Kidney (tissue), 14 donors: Measurements from ENCODE around the gene TCEA3. TPM values are rescaled to one million over a fixed set of nuclear protein-coding genes. Genes with fewer than 3 reads are reported as not detected.
A peak's percentile ranks its signal among the peaks of the same experiment; 100 is the strongest.

Source experiments
- DNase-seq, 5 donors: peaks; one replicate each; pipeline ENCODE4 v3.0.0-alpha.2; 2013 to 2020
- FAIRE-seq: peaks from 2 replicates; lab custom pipeline; 2012; peaks lifted over from hg19 to GRCh38; lab: Jason Lieb, UNC
- H3K27ac ChIP-seq, 2 donors: one replicate each; pipeline ENCODE4 v1.7.0; 2013; ENCODE audit warnings: low read depth in 2 of 2, low read length in 2 of 2, inconsistent platforms in 1 of 2
- H3K27me3 ChIP-seq: one replicate; pipeline ENCODE4 v1.7.1; 2013; ENCODE audit warnings: low read length, inconsistent platforms; ENCODE audit not compliant: control insufficient read depth, insufficient read depth
- H3K36me3 ChIP-seq, 3 donors: one replicate each; pipeline versions ENCODE4 v1.7.0 to v1.7.1; 2013; ENCODE audit warnings: low read length in 3 of 3, control low read depth in 1 of 3, inconsistent platforms in 1 of 3; ENCODE audit not compliant: insufficient read depth in 3 of 3, control insufficient read depth in 2 of 3
- H3K4me1 ChIP-seq, 3 donors: one replicate each; pipeline versions ENCODE4 v1.7.0 to v1.7.1; 2013; ENCODE audit warnings: low read length in 3 of 3, inconsistent platforms in 1 of 3, low read depth in 1 of 3; ENCODE audit not compliant: control insufficient read depth in 2 of 3, insufficient read depth in 2 of 3
- H3K4me3 ChIP-seq, 3 donors: one replicate each; pipeline versions ENCODE4 v1.7.0 to v1.8.1; 2013; ENCODE audit warnings: low read length in 3 of 3, control low read depth in 1 of 3, inconsistent platforms in 1 of 3
- H3K9ac ChIP-seq, 3 donors: one replicate each; pipeline versions ENCODE4 v1.7.0 to v1.7.1; 2013; ENCODE audit warnings: low read length in 3 of 3, control low read depth in 1 of 3, inconsistent platforms in 1 of 3
- H3K9me3 ChIP-seq, 3 donors: one replicate each; pipeline versions ENCODE4 v1.7.0 to v1.7.1; 2013; ENCODE audit warnings: low read length in 3 of 3, control low read depth in 1 of 3, inconsistent platforms in 1 of 3; ENCODE audit not compliant: control insufficient read depth in 2 of 3, insufficient read depth in 1 of 3
- intact Hi-C: fragments of 100-400 bp; cut with DNase I; formaldehyde crosslinking; loops from one replicate; pipeline ENCODE4 v1.11.1; 2022
- polyA plus RNA-seq: library from polyadenylated mRNA; stranded (reverse); fragments of 350-450 nt; fragmentation: Illumina TruSeq; extraction: RNeasy Lipid Tissue Mini Kit (QIAGEN cat#74804); gene quantifications from one replicate; pipeline ENCODE4 v1.2.3, GENCODE V29; 2014; ENCODE audit warnings: low read depth, low replicate concordance; ENCODE audit not compliant: insufficient read depth
- total RNA-seq: library from RNA; stranded (reverse); fragmentation: NEBNext Ultra II Directional; extraction: Animal tissue kit (Norgen Biotek cat#: 25700); gene quantifications from one replicate; pipeline ENCODE4 v1.2.1, GENCODE V29; 2021
- TF ChIP-seq, protein P1 (sequence below): IDR thresholded peaks from 3 replicates; pipeline ENCODE4 v1.5.1; 2012; ENCODE audit warnings: mild to moderate bottlenecking, moderate library complexity, borderline replicate concordance; ENCODE audit not compliant: insufficient read depth; ENCODE audit errors: extremely low read depth
- donor health status: control.
- donor health status: control.
- donor health status: control.
- donor health status: control.
- donor health status: control.
- donor health status: DM: yes; HTN: yes; CAD: no.
- donor health status: Normal renal cell carcinoma (clear cell type).

Gene TCEA3
- total and polyA plus RNA-seq, 2 donors from 2014 or later = 46.3 to 93.2 TPM

DNA sequence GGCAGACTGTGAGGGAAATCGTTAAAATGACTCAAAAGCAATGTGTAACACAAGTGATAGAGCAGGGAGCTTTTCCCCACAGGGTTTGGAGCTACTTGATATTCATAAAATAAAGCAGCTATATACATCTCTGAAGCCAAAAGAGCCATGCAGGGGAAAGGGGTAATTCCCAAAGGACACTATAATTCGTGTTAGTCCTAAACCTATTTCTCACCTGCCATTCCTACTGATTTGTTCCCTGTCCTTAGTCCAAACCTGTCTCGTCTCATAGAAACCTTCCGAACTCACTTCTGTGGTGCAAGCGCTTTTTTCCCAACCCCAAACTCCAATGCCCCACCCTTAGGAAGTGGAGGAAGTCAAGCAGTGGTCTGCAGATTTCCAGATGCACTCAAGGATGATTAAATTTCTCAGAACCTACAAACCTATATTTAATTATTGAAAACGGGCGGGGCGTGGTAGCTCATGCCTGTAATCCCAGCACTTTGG, 79.5 kb downstream of the TCEA3 start:
- Histone ChIP-seq H3K27ac (peak overlapping the region; percentile 93), H3K9ac (peak overlapping the region; percentile 82 to 95 (median 88)), H3K4me3 (peak overlapping the region; percentile 80 to 91 (median 84)), H3K27me3 (no peaks in the 10 kb centered on the region), H3K9me3 (no peaks in the 10 kb centered on the region), H3K36me3 (no peaks in the 10 kb centered on the region), H3K4me1 (peaks cover 3 to 17% (median 6%) of the 10 kb centered on the region in 3 donors)
- DNase-seq (peak in 3 of 5 donors; percentile 19 to 72 (median 56)), FAIRE-seq (no peak)
- TF ChIP-seq, protein P1, sequence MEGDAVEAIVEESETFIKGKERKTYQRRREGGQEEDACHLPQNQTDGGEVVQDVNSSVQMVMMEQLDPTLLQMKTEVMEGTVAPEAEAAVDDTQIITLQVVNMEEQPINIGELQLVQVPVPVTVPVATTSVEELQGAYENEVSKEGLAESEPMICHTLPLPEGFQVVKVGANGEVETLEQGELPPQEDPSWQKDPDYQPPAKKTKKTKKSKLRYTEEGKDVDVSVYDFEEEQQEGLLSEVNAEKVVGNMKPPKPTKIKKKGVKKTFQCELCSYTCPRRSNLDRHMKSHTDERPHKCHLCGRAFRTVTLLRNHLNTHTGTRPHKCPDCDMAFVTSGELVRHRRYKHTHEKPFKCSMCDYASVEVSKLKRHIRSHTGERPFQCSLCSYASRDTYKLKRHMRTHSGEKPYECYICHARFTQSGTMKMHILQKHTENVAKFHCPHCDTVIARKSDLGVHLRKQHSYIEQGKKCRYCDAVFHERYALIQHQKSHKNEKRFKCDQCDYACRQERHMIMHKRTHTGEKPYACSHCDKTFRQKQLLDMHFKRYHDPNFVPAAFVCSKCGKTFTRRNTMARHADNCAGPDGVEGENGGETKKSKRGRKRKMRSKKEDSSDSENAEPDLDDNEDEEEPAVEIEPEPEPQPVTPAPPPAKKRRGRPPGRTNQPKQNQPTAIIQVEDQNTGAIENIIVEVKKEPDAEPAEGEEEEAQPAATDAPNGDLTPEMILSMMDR = no peak
- intact Hi-C loops = no loop called here

DNA sequence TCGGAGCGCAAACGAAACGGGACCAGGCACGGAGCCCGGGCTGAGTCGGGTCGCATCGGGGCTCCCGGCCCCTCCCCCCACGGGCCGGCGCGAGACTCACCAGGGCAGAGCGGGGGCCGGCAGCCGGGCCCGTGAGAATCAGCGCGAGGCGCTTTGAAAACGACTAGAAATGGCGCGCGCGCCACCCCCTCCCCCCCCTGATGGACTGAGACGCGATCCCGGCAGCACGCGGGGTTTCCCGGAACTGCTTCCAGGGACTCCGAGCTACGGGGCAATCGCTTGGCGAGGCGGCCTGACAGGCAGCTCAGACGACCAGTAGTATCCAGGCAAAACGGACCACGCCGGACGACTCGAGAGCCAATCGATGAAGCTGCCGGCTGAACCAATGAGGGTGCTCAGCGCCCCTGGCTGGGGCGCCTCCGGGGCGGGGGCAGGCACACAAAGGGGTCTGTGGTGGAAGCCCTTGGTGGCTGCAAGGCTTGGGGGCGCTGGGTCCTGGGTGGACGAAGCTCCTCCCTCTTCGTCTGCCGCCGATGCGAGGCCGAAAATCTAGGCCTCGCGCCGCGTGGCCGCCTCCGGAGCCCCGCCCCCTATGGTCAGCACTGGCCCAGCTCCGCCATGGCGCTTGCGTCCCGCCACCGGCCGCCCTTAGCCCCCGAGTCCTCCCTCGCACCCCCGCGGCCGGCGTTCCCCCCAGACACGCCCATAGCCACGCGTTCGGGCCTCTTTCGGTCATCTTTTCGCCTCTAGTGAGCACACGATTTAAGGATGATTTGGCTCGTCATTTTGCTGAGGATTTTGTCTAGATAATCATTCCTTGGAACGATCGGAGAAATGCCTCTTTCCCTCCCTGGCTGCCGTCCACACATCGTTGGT, 80.2 kb downstream of the TCEA3 start, which contains the start of gene HNRNPR:
Gene HNRNPR, minus strand, starts transcription at position 174 of the 876 bp plus-strand sequence. CDS start 3,276 bp downstream, outside the sequence.
- Histone ChIP-seq H3K4me1 (peaks cover 3 to 17% (median 6%) of the 10 kb centered on the region in 3 donors), H3K27me3 (no peaks in the 10 kb centered on the region), H3K27ac (peak within 1 kb of the TSS; percentile 93), H3K4me3 (peak within 1 kb of the TSS; percentile 80 to 95 (median 84)), H3K9me3 (no peaks in the 10 kb centered on the region), H3K36me3 (no peaks in the 10 kb centered on the region), H3K9ac (peak within 1 kb of the TSS; percentile 82 to 95 (median 88))
- TF ChIP-seq, protein P1 = peak; percentile 4
- peak; percentile 100 for DNase-seq
- intact Hi-C loops = no loop called here
- peak; percentile 66 for FAIRE-seq

DNA sequence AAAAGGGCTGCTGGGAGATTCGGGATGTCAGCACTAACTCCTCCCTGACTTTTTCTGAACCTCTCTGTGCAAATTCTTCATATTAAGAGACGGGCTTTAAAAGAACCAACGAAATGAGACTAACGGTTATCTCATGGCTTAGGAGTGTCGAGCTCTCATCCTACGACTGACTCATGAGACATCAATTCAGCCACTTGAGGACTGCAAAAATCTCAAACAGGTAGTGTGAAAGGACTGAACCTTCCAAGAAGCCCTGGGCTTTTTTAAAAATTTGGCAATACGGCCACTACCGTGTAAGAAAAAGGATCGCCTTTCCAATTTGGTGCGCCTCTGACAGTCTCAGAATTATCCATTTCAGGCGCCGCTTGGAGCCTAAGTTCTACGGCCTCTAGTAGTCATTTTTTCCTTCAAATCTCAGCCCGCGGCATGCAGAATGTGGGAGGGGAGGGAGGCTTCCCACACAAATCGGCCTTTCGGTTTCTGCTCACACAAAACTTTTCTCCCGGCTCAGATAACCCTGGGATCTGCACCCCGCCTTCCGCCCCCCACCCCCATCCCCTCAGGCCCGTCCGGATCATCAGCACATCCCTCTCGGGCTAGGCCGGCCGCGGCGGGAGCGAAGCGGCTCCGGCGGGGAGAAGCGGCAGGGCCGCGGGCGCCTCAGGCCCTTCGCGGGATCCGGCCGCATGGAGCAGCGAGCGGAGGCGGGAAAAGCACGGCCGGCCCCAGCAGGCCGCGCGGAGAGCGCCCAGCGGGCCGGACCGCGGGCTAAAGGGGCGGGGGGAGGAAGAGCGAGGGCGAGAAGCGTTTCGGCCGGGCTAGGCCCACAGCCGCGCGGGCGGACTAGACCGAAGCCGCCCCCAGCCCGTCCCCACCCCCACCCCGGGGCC, 81.1 kb downstream of the TCEA3 start:
- peak overlapping the region; percentile 67 to 83 (median 82) for H3K9ac ChIP-seq
- FAIRE-seq (no peak), DNase-seq (peak in 2 of 5 donors; percentile 63 to 82)
- peak overlapping the region; percentile 80 to 95 (median 84) for H3K4me3 ChIP-seq
- no peaks in the 10 kb centered on the region for H3K36me3 ChIP-seq
- intact Hi-C loops = no loop called here
- H3K27me3 ChIP-seq = no peaks in the 10 kb centered on the region
- no peaks in the 10 kb centered on the region for H3K9me3 ChIP-seq
- TF ChIP-seq, protein P1 = no peak
- H3K4me1 ChIP-seq = peaks cover 3 to 17% (median 6%) of the 10 kb centered on the region in 3 donors
- peak overlapping the region; percentile 93 for H3K27ac ChIP-seq
